WI38 (cell line): ENCODE results near the gene OR52N5.

ENCODE experiments used
- H3K4me3 ChIP-seq: 2 replicates; pipeline ENCODE4 v1.5.1; 2011; ENCODE audit warnings: low read depth, mild to moderate bottlenecking, control low read depth, low read length
- TF ChIP-seq, protein P1 (sequence below): IDR thresholded peaks from 2 replicates; pipeline ENCODE4 v1.5.1; 2012; ENCODE audit warnings: low read depth, mild to moderate bottlenecking, control low read depth, low read length

The OR52N5 gene

DNA sequence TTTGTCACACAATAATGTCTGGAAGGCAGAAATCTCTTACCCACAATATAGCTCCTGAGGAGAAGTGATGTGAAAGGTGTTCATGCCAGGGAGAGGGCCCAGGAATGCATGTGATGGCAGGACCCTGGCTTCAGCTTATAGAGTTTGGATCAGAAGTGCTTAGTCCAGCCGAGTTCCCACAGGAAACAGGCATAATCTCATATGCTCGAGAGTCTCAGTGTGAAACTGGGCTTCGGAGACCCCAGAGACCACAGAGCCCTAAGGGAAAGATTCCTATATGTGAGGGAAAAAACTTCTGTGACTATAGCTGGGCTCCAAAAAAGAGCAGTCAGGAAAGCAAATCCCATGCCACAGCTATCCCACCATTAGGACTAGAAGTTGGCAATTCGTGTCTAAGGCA, at the start of gene OR52N5:
TSS of gene OR52N5 (minus strand) at position 101 of the 400 bp plus-strand sequence. CDS start 4,721 bp downstream, outside the sequence.
- TF ChIP-seq, protein P1, sequence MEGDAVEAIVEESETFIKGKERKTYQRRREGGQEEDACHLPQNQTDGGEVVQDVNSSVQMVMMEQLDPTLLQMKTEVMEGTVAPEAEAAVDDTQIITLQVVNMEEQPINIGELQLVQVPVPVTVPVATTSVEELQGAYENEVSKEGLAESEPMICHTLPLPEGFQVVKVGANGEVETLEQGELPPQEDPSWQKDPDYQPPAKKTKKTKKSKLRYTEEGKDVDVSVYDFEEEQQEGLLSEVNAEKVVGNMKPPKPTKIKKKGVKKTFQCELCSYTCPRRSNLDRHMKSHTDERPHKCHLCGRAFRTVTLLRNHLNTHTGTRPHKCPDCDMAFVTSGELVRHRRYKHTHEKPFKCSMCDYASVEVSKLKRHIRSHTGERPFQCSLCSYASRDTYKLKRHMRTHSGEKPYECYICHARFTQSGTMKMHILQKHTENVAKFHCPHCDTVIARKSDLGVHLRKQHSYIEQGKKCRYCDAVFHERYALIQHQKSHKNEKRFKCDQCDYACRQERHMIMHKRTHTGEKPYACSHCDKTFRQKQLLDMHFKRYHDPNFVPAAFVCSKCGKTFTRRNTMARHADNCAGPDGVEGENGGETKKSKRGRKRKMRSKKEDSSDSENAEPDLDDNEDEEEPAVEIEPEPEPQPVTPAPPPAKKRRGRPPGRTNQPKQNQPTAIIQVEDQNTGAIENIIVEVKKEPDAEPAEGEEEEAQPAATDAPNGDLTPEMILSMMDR, result no peak
- no peak within 1 kb of the TSS for H3K4me3 ChIP-seq

DNA sequence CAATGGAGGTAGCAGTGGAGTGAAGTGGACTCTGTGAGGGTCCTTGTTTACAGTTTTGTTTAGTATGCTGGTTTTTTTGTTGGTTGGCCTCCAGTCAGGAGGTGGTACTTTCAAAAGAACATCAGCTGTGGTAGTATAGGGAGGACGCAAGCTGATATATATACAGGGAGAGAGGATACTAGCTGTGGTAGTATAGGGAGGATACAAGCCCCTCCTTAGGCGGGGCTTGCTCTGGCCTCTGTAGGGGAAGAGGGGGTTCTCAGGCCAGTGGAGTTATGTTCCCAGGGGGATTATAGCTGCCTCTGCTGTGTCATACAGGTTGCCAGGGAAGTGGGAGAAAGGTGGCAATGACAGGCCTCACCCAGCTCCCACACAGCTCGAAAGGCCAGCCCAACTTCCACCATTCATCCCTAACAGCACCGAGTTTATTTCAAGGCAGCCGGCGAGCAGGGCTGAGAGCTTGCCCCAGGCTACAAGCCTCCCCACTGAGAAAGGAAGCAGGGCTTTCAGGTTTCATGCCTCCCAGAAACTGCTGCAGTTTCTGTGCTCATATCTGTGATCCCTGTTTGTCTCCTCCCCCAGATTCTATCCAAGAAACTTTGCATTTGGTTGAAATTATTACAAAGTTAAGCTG, 48.2 kb upstream of the OR52N5 start:
- TF ChIP-seq, protein P1, result no peak
- no peak overlapping the region for H3K4me3 ChIP-seq

GRCh38 chr11:5818245-5818886, 35.2 kb upstream of the OR52N5 start:
- TF ChIP-seq, protein P1, result no peak
- H3K4me3 ChIP-seq, result peak overlapping the region; percentile 35

GRCh38 chr11:5815534-5815933, 32.4 kb upstream of the OR52N5 start:
- TF ChIP-seq, protein P1, result no peak
- no peak overlapping the region for H3K4me3 ChIP-seq

DNA sequence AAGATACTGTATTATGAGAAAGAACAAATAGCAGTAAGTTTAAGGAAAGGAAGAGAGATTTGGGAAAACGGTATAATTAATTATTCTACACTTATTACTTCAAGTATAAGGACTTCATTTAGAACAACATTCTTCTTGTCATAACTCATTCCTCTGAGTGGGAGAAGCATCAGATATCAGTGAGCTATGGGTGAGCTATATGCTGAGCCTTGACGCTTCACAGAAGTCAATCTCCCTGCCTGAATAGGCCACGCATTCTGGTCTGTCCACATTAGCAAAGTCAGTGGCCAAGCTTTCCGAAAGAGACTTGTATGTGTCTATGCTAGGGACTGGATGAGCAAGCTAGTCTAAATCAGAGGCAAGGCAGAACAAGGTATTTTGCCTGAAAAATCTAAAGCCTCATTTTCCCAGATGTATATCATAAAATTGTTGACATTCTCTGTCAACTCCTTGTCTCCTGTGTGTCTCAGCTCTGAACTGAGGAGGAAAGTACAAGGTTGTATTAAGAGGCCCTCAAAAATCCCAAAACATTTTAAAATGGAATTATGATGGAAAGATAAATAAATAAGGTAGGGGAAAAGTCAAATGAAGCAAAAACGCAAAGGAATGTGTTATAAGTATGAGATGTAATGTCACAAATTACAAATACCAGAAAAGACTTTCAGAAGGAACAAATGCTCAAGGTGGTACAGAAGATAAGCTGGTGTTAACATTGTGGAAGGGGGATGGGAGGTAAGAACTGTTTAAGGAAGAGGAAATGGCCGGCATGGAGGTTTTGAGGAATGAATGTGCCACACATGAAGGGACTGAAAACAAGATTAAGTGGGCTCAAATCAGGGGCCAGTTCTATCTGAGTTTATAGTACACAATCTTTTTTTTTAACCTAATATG, 27.0 kb upstream of the OR52N5 start:
- no peak overlapping the region for H3K4me3 ChIP-seq
- TF ChIP-seq, protein P1, result no peak

DNA sequence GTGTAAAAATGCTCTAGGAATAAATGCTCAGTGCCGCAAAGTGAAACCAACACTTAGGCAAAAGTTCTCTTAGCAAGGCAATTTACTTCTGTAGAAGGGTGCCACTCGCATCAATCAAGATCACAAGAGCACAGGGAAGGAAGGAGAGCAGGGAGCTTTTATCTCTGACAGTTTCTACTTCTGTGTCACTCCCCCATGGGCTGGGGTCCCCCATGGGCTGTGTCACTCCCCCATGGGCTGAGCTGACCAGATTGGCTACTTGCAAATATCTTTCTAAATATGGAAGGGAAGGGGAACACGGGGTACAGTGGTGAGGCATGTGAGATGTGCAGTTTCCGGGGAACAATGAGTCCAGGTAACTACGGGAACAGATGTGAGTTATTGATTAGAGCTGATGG, 26.0 kb upstream of the OR52N5 start:
- H3K4me3 ChIP-seq, result peak overlapping the region; percentile 70
- TF ChIP-seq, protein P1, result no peak
